OCI-LY3 (cell line): ENCODE results near the gene GSTM4.
"Not testable (repeated sequence)": the region's sequence is repeated elsewhere in the genome, so short reads cannot be mapped to it uniquely, and the experiment has no call there.

Source experiments
- CTCF ChIP-seq: fragments of 200-600, 300-600 bp; sonication (generic); IDR thresholded peaks from 2 replicates; pipeline ENCODE4 v1.5.1; 2014; ENCODE audit warnings: antibody characterized with exemption, low read length, low read depth
- EZH2phosphoT487 ChIP-seq: fragments of 200-600 bp; shearing (Covaris generic); IDR thresholded peaks from 2 replicates; pipeline ENCODE4 v1.6.1; 2018; ENCODE audit warnings: antibody characterized with exemption, mixed run types, low read depth

GRCh38 chr1:109694400-109694799 is 38.5 kb downstream of the GSTM4 start:
- TF ChIP-seq CTCF, EZH2phosphoT487: not testable (repeated sequence)
